ENCODE results near the gene MVD.
A peak's percentile ranks its signal among the peaks of the same experiment; 100 is the strongest.

Gene MVD

GRCh38 chr16:88654363-88655052 lies 8.4 kb downstream of the MVD start:
- DNase-seq: no peak

GRCh38 chr16:88653596-88654362 lies 9.1 kb downstream of the MVD start:
- DNase-seq: no peak

- no peak for DNase-seq
These were observed 9.8 kb downstream of the MVD start for GRCh38 chr16:88653101-88653500.

GRCh38 chr16:88652762-88653063 lies 10.2 kb downstream of the MVD start:
- DNase-seq: no peak

DNA sequence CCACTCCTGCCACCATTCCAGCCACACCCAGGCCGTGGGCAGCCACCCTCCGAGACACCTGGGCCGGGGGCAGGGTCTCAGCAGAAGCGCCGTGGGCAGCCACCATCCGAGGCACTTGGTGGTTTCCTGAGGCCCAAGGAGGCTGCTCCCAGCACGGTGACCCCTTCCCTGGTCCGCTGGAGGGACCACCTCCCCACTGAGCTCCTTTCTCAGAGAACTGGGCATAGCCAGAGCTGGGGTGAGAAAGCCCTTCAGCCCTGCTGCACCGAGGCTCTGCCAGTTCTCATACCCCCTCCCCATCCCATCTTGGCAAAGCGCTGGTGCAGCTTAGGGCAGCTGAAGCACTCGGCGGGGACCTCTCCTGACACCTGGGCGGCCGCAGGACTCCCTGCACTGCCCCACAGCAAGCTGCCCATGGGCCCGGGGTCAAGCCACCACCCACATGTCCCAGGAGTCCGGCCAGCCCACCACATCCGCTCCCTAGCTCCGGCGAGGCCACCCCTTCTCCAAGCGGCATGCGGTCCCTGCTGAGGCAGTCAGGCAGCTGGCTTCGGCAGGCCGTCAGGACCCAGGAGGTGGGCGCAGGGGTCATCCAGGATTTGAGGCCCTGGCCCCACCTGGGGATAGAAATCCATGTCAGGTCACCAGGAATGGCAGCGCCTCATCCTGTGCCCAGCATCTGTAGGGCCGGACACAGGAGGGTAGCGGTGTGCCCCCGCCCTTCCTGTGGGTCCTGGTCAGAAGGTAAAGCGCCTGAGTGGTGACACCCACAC lies 10.7 kb downstream of the MVD start:
- no peak for DNase-seq

DNA sequence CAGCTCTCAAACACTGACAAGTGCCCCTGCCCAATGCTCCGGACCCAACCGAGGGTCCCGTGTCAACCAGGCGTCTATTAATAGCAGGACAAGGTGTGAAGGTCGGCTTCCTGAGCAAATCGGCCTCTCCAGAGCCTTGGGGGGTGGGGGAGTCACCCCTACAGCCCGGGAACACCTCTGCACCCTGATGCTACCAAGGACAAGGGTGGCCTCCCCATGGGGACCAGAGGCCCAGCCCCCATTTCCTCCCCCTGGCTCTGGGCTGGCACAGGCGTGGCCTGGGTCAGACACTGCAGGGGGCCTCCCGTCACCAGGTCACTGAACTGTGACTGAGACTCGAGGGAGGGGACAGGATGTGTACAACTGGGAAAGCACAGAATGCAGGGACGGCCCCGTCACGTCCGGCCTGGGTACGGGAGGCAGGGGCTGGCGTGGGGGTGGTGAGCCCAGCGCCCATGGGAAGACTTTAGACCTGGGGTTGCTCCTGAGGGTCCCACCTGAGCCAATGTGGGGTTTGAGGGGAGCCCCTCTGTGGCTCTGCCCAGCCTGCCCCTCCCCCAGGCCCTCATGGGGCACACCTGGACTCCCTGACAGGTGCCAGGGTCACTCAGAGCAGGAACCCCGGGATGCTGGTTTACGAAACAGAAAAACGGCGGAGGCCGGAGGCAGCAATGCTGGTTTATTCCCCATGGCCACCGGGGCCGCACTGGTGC lies 11.5 kb downstream of the MVD start:
- DNase-seq: peak; percentile 75

GRCh38 chr16:88650749-88651275 lies 12.1 kb downstream of the MVD start, which contains the start of gene CYBA:
Gene CYBA, minus strand, starts transcription at chr16:88651053. Its CDS starts 40 bp downstream, at chr16:88651013.
- DNase-seq: peak; percentile 85

- DNase-seq: peak; percentile 62
These were observed 12.8 kb downstream of the MVD start for GRCh38 chr16:88649924-88650748.

GRCh38 chr16:88649195-88649923 lies 13.5 kb downstream of the MVD start:
- DNase-seq: no peak

GRCh38 chr16:88647178-88648070 lies 15.5 kb downstream of the MVD start:
- no peak for DNase-seq

GRCh38 chr16:88646345-88647034 lies 16.4 kb downstream of the MVD start:
- DNase-seq: no peak

DNA sequence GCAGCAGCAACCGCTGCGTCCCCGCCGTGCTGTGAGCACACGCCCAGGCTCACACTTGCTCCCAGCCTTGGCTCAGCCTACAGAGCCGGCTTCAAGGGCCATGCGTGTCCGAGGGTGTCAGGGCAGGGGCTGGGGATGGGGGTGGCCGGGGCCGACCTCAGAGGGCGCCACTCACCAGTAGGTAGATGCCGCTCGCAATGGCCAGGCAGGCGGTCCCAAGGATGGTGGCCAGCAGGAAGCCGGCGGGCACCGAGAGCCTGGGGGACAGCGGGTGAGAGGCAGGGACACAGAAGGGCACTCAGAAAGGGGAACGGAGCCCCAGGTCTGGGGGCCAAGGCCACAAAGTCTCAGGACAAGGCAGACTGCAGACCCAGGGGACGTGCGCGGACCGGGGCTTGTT lies 16.9 kb downstream of the MVD start:
- no peak for DNase-seq

DNA sequence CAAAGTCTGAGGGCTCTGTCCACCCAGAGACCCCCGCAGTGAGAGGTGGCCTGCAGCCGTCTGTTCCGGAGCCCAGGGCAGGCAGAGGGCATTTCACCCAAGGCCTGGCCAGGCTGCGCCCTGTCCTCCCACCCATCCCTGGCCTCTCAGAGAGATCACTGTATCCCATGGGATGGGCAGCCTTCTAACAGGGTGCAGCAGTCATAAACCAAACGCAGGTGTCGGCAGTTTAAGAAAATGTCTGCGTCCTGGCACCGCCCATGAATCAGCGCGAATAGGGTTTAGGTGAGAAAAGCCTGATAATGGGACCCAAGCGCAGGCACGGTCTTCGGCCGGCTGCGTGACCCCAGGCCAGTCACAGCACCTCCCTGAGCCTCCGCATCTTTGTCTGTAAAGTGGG lies 17.4 kb downstream of the MVD start:
- no peak for DNase-seq

DNA sequence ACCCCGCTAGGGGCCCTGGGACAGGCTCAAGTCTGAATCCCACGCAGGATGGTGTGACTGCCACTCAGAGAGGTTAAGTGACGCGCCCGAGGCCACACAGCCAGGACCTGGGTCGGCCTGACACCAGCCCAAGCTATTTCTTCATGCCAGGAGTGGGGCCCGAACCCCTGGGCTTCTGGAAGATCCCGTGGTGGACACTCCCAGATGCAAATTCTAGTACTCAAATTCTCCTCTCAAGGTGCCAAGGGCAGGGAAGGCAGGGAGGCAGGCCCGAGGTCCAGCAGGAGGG lies 19.3 kb downstream of the MVD start:
- DNase-seq: no peak

- no peak for DNase-seq
These were observed 19.8 kb downstream of the MVD start for GRCh38 chr16:88642881-88643643.

DNA sequence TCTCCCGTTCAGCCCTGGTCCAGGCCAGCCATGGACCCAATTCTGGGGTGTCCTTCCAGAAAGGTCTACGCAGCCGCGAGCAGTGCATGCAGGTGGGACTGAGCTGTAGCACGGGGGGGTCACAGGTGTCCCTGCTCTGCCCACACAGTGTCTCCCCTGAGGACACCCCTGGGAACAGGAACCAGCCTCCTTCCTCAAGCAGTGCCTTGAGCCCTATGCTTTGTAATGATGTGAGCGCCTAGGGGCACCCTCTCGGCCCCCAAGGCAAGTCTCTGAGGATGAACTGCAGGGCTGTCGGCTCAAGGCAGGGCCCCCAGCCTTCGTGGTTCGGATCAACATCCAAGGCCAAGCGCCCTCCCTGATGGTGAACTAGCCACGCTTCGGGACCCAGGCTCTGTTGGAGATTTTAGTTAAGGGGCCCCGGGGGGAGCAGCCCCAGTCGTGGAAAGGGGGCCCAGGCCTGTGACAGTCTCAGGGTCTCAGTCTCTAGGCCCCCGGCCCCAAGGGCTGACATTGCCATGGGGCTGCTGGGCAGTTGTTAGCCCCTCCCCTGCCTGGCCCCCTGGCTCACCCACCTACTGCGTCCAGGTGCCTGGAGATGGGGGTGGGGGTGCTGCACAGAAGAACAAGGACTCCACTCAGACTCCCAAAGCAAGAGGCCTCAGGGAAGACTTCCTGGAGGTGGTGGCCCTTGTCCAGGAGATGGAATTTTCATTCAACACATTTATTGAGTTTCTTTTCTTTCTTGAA lies 22.2 kb downstream of the MVD start:
- no peak for DNase-seq

DNA sequence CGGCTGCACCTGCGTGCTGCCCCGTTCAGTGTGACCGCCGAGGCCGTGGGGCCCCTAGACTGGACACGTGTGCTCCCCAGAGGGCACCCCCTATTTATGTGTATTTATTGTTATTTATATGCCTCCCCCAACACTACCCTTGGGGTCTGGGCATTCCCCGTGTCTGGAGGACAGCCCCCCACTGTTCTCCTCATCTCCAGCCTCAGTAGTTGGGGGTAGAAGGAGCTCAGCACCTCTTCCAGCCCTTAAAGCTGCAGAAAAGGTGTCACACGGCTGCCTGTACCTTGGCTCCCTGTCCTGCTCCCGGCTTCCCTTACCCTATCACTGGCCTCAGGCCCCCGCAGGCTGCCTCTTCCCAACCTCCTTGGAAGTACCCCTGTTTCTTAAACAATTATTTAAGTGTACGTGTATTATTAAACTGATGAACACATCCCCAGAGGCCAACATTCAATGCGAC lies 22.8 kb downstream of the MVD start:
- DNase-seq: no peak
